GM12874 (cell line): ENCODE data around the gene CARD6.

Experiments used
- CTCF ChIP-seq: IDR thresholded peaks from 2 replicates; pipeline ENCODE4 v1.5.1; 2011; ENCODE audit warnings: low read depth, mild to moderate bottlenecking, control low read depth, low read length, moderate library complexity; ENCODE audit not compliant: insufficient read depth

CARD6 gene

GRCh38 chr5:40801771-40802562 lies 39.2 kb upstream of the CARD6 start:
- no peak for TF ChIP-seq CTCF

- TF ChIP-seq CTCF: no peak
Measured at GRCh38 chr5:40812125-40812524, 29.0 kb upstream of the CARD6 start.

- TF ChIP-seq CTCF: no peak
Measured at GRCh38 chr5:40813698-40814281, 27.4 kb upstream of the CARD6 start.

- no peak for TF ChIP-seq CTCF
Measured at GRCh38 chr5:40823459-40823858, 17.7 kb upstream of the CARD6 start.

- no peak for TF ChIP-seq CTCF
Measured at GRCh38 chr5:40826489-40827187, 14.5 kb upstream of the CARD6 start.

- TF ChIP-seq CTCF: no peak
Measured at GRCh38 chr5:40827188-40827977, 13.8 kb upstream of the CARD6 start.
